ENCODE measurements around the gene ASCL2. TPM values are rescaled to one million over a fixed set of nuclear protein-coding genes. Genes with fewer than 3 reads are reported as not detected.
"Not testable (repeated sequence)": the region's sequence is repeated elsewhere in the genome, so short reads cannot be mapped to it uniquely, and the experiment has no call there.

Gene ASCL2
- total RNA-seq, 1 donor = not detected

- no peak for TF ChIP-seq CTCF (IDR thresholded peaks at IDR 0.05; ENCODE audit: insufficient read depth, low read length)
- no peak for DNase-seq (ENCODE audit: low read depth)
Observed at GRCh38 chr11:2289350-2289749, 19.0 kb upstream of the ASCL2 start.

GRCh38 chr11:2287091-2287490 is 16.7 kb upstream of the ASCL2 start:
- DNase-seq (ENCODE audit: low read depth) = no peak
- H3K4me3 ChIP-seq (ENCODE audit: low read depth, low read length) = no peak overlapping the region
- no peak for TF ChIP-seq CTCF (IDR thresholded peaks at IDR 0.05; ENCODE audit: insufficient read depth, low read length)

More at GRCh38 chr11:2289350-2289749, 19.0 kb upstream of the ASCL2 start:
- no peak overlapping the region for H3K4me3 ChIP-seq (ENCODE audit: low read depth, low read length)

GRCh38 chr11:2286350-2286749 is 16.0 kb upstream of the ASCL2 start:
- DNase-seq (ENCODE audit: low read depth); H3K4me3 ChIP-seq (ENCODE audit: low read depth, low read length): not testable (repeated sequence)

GRCh38 chr11:2280208-2280607 is 9.8 kb upstream of the ASCL2 start:
- TF ChIP-seq CTCF (IDR thresholded peaks at IDR 0.05; ENCODE audit: insufficient read depth, low read length) = no peak
- H3K4me3 ChIP-seq (ENCODE audit: low read depth, low read length) = no peak overlapping the region
- no peak for DNase-seq (ENCODE audit: low read depth)

- DNase-seq (ENCODE audit: low read depth) = no peak
- TF ChIP-seq CTCF (IDR thresholded peaks at IDR 0.05; ENCODE audit: insufficient read depth, low read length) = no peak
Observed at GRCh38 chr11:2277933-2278523, 7.6 kb upstream of the ASCL2 start.

GRCh38 chr11:2277008-2277346 is 6.6 kb upstream of the ASCL2 start:
- no peak for TF ChIP-seq CTCF (IDR thresholded peaks at IDR 0.05; ENCODE audit: insufficient read depth, low read length)
- DNase-seq (ENCODE audit: low read depth) = no peak
- H3K4me3 ChIP-seq (ENCODE audit: low read depth, low read length) = no peak overlapping the region

More at GRCh38 chr11:2277933-2278523, 7.6 kb upstream of the ASCL2 start:
- H3K4me3 ChIP-seq (ENCODE audit: low read depth, low read length) = no peak overlapping the region

- TF ChIP-seq CTCF (IDR thresholded peaks at IDR 0.05; ENCODE audit: insufficient read depth, low read length) = no peak
- no peak overlapping the region for H3K4me3 ChIP-seq (ENCODE audit: low read depth, low read length)
- no peak for DNase-seq (ENCODE audit: low read depth)
Observed at GRCh38 chr11:2276280-2277007, 6.1 kb upstream of the ASCL2 start.

All from fibroblast of the aortic adventitia (primary cell).